Uterus (tissue), 2 donors: ENCODE measurements around the gene PLPP4.

ENCODE experiments used
- CTCF ChIP-seq, 4 experiments: fragments of 200-600 bp in 2 of 4; fragments of 450-650 bp in 2 of 4; sonication (generic) in 2 of 4; IDR thresholded peaks; one replicate each; pipeline ENCODE4 v1.5.1; 2016 to 2019; ENCODE audit warnings: antibody characterized with exemption in 4 of 4, mild to moderate bottlenecking in 2 of 4, moderate library complexity in 1 of 4
- POLR2A ChIP-seq, 2 donors: fragments of 450-650 bp; IDR thresholded peaks; one replicate each; pipeline ENCODE4 v1.6.1; 2016; ENCODE audit warnings: antibody characterized with exemption in 2 of 2, mild to moderate bottlenecking in 1 of 2, moderate library complexity in 1 of 2

- TF ChIP-seq CTCF (IDR thresholded peaks at IDR 0.05) = no peak
- no peak for TF ChIP-seq POLR2A (IDR thresholded peaks at IDR 0.05)
These were observed 121.9 kb downstream of the PLPP4 start for GRCh38 chr10:120578890-120579289.
